K562 (cell line): Measurements from ENCODE around the gene MALAT1.

Experiments
- NFE2 ChIP-seq: IDR thresholded peaks from 2 replicates; pipeline ENCODE4 v1.6.1; 2014; ENCODE audit warnings: antibody characterized with exemption, low read depth
- SMARCC2 ChIP-seq: fragments of 450-650 bp; IDR thresholded peaks from 2 replicates; pipeline ENCODE4 v1.6.1; 2017; ENCODE audit warnings: antibody characterized with exemption, moderate library complexity, mild to moderate bottlenecking, low read depth
- SOX6 ChIP-seq: fragments of 450-650 bp; IDR thresholded peaks from 2 replicates; pipeline ENCODE4 v1.6.1; 2014; ENCODE audit warnings: mild to moderate bottlenecking

GRCh38 chr11:65489706-65490320 is 9.0 kb upstream of the MALAT1 start:
- TF ChIP-seq SMARCC2 (no peak), SOX6 (no peak), NFE2 (no peak)
